K562 (cell line): ENCODE results near the gene ERMARD. TPM values are rescaled to one million over a fixed set of nuclear protein-coding genes. Genes with fewer than 3 reads are reported as not detected.

Experiments used
- ATF2 ChIP-seq: sonication (generic); formaldehyde crosslinking; IDR thresholded peaks from 2 replicates; pipeline ENCODE4 v1.8.1; 2022; ENCODE audit warnings: missing genetic modification reagents
- BMI1 ChIP-seq: fragments of 150-350 bp; IDR thresholded peaks from 2 replicates; pipeline ENCODE4 v1.6.1; 2014; ENCODE audit warnings: low read length
- CCNT2 ChIP-seq: IDR thresholded peaks from 2 replicates; pipeline ENCODE4 v1.6.1; 2011; ENCODE audit warnings: borderline replicate concordance, low read depth, mild to moderate bottlenecking, moderate library complexity, mixed read lengths, low read length; ENCODE audit not compliant: insufficient read length; ENCODE audit errors: extremely low read depth
- CTCF ChIP-seq, 3 experiments: IDR thresholded peaks in 2 of 3; conservative IDR thresholded peaks in 1 of 3; 2 replicates each; pipeline ENCODE4 v1.5.1; 2011 to 2012; ENCODE audit warnings: low read length in 3 of 3, mild to moderate bottlenecking in 3 of 3, control low read depth in 2 of 3, improper control_type of control experiment in 1 of 3, inconsistent platforms in 1 of 3, low read depth in 1 of 3, mixed read lengths in 1 of 3, moderate library complexity in 1 of 3; ENCODE audit not compliant: insufficient read depth in 2 of 3
- DLX4 ChIP-seq: fragments of 250-450 bp; sonication (Bioruptor Pico); IDR thresholded peaks from 2 replicates; pipeline ENCODE4 v1.6.1; 2021; ENCODE audit warnings: mild to moderate bottlenecking
- GATAD2A ChIP-seq: fragments of 450-650 bp; IDR thresholded peaks from 2 replicates; pipeline ENCODE4 v1.6.1; 2017
- ILK ChIP-seq: fragments of 450-650 bp; IDR thresholded peaks from 2 replicates; pipeline ENCODE4 v1.6.1; 2016; ENCODE audit warnings: missing genetic modification characterization, low read depth, mild to moderate bottlenecking, missing compliant biosample characterization, moderate library complexity, borderline replicate concordance
- KDM4B ChIP-seq, 2 experiments: fragments of 450-650 bp in 1 of 2; sonication (generic) in 1 of 2; IDR thresholded peaks; 2 replicates each; pipeline ENCODE4 v1.6.1; 2016 to 2017; ENCODE audit warnings: borderline replicate concordance in 2 of 2, antibody characterized with exemption in 1 of 2, low read depth in 1 of 2, mild to moderate bottlenecking in 1 of 2
- MED1 ChIP-seq: sonication (generic); formaldehyde crosslinking; IDR thresholded peaks from 2 replicates; pipeline ENCODE4 v1.8.1; 2023; ENCODE audit warnings: missing genetic modification reagents, borderline replicate concordance
- MYC ChIP-seq, 2 experiments: fragments of 250-450 bp in 1 of 2; sonication (Bioruptor Pico) in 1 of 2; IDR thresholded peaks; 2 replicates each; pipeline versions ENCODE4 v1.5.1 to v1.6.1; 2012 to 2021; ENCODE audit warnings: low read depth in 2 of 2, borderline replicate concordance in 1 of 2, improper control_type of control experiment in 1 of 2, low read length in 1 of 2, mild to moderate bottlenecking in 1 of 2, moderate library complexity in 1 of 2
- NFATC3 ChIP-seq: fragments of 450-650 bp; IDR thresholded peaks from 2 replicates; pipeline ENCODE4 v1.6.1; 2017; ENCODE audit warnings: mild to moderate bottlenecking
- NFRKB ChIP-seq: fragments of 450-650 bp; IDR thresholded peaks from 2 replicates; pipeline ENCODE4 v1.6.1; 2016; ENCODE audit warnings: low read depth
- NONO ChIP-seq, 2 experiments: fragments of 200-400 bp in 1 of 2; fragments of 450-650 bp in 1 of 2; formaldehyde crosslinking in 1 of 2; IDR thresholded peaks; 2 replicates each; pipeline ENCODE4 v1.6.1; 2017; ENCODE audit warnings: low read depth in 2 of 2, mild to moderate bottlenecking in 2 of 2, moderate library complexity in 2 of 2, low read length in 1 of 2
- NR3C1 ChIP-seq: sonication (generic); formaldehyde crosslinking; IDR thresholded peaks from 2 replicates; pipeline ENCODE4 v1.8.1; 2022; ENCODE audit warnings: missing genetic modification reagents
- PHB ChIP-seq: fragments of 250-450 bp; sonication (Bioruptor Pico); IDR thresholded peaks from 2 replicates; pipeline ENCODE4 v1.5.0; 2021
- SAFB2 ChIP-seq: fragments of 200-400 bp; formaldehyde crosslinking; IDR thresholded peaks from 2 replicates; pipeline ENCODE4 v1.6.1; 2018; ENCODE audit warnings: borderline replicate concordance, low read length, low read depth, moderate library complexity; ENCODE audit not compliant: severe bottlenecking
- SMARCC2 ChIP-seq: fragments of 450-650 bp; IDR thresholded peaks from 2 replicates; pipeline ENCODE4 v1.6.1; 2017; ENCODE audit warnings: antibody characterized with exemption, moderate library complexity, mild to moderate bottlenecking, low read depth
- THAP12 ChIP-seq: fragments of 250-450 bp; sonication (Bioruptor Pico); IDR thresholded peaks from 2 replicates; pipeline ENCODE4 v1.9.0; 2021; ENCODE audit warnings: mild to moderate bottlenecking, inconsistent platforms
- ZNF165 ChIP-seq: fragments of 250-450 bp; sonication (Bioruptor Pico); IDR thresholded peaks from 2 replicates; pipeline ENCODE4 v1.4.0; 2020; ENCODE audit warnings: borderline replicate concordance
- ZNF778 ChIP-seq: fragments of 450-650 bp; formaldehyde crosslinking; IDR thresholded peaks from 2 replicates; pipeline ENCODE4 v1.4.0; 2020; ENCODE audit warnings: mild to moderate bottlenecking, moderate library complexity
- polyA plus RNA-seq, 8 experiments: library from polyadenylated mRNA; depleted of rRNA in 4 of 8; stranded (reverse) in 5 of 8; unstranded in 3 of 8; fragments of >200 nt; fragmentation: Nextera tagmentation in 2 of 8; fragmentation: Illumina TruSeq in 1 of 8; extraction: Ambion mirVana in 2 of 8; extraction: Trizol in 1 of 8; gene quantifications; 2 replicates each; pipeline versions ENCODE4 v1.2.1 to v1.2.3, GENCODE V29; 2011 to 2014; ENCODE audit warnings: inconsistent platforms in 1 of 8, missing spikeins in 1 of 8
- total RNA-seq, 7 experiments: library from RNA; depleted of rRNA in 6 of 7; stranded (reverse); fragments of >200 nt in 6 of 7; fragmentation: Illumina TruSeq in 2 of 7; extraction: Trizol in 2 of 7; gene quantifications; 2 replicates each; pipeline versions ENCODE4 v1.2.1 to v1.2.3, GENCODE V29; 2011 to 2021; ENCODE audit warnings: low replicate concordance in 1 of 7

The ERMARD gene
- total and polyA plus RNA-seq, 9 of the 15 experiments (the other 6 are each of a cell fraction or from before 2014, with no cell fraction given) = 14.5 to 68.6 (median 27.7) TPM

GRCh38 chr6:169701954-169702839, 49.2 kb upstream of the ERMARD start, which contains the start of the genes C6orf120 and WDR27 (continued):
- TF ChIP-seq THAP12 (peak; percentile 47; the same call in 1 of the 2 replicates), GATAD2A (no peak), ILK (tag) (no peak), KDM4B (IDR thresholded peaks at IDR 0.05; ENCODE audit: borderline replicate concordance in 2 of 2, low read depth in 1 of 2) (peak in 1 of 2 experiments; percentile 65; a peak in 1 of 4 replicates), ZNF165 (CRISPR knock-in tag) (no peak), MYC (IDR thresholded peaks at IDR 0.05; ENCODE audit: low read depth, low read length) (peak; percentile 84), MYC (CRISPR knock-in tag; IDR thresholded peaks at IDR 0.05; ENCODE audit: borderline replicate concordance, low read depth) (peak; percentile 50; the same call in 1 of the 2 replicates), MED1 (CRISPR knock-in tag) (no peak), ZNF778 (CRISPR knock-in tag) (no peak), ATF2 (CRISPR knock-in tag) (no peak), SAFB2 (no peak), SMARCC2 (no peak), CCNT2 (peak; percentile 38), DLX4 (CRISPR knock-in tag) (no peak), NFRKB (no peak), BMI1 (no peak), NONO (IDR thresholded peaks at IDR 0.05; ENCODE audit: low read depth in 2 of 2, low read length in 1 of 2) (peak; percentile 50 to 98), NR3C1 (peak; percentile 40; the same call in 1 of the 2 replicates), CTCF (IDR thresholded peaks at IDR 0.05 in 2 of 3, conservative IDR thresholded peaks at IDR 0.05 in 1 of 3; ENCODE audit: insufficient read depth in 2 of 3, low read depth in 1 of 3, low read length in 3 of 3) (peak in 1 of 3 experiments; percentile 24; a peak in 2 of 6 replicates), PHB (CRISPR knock-in tag) (no peak; the same call in none of the 2 replicates), NFATC3 (no peak)
